C4-2B (cell line): Measurements from ENCODE around the gene PHACTR4.

ENCODE experiments used
- CTCF ChIP-seq: fragments of 450-650 bp; conservative IDR thresholded peaks from 2 replicates; pipeline ENCODE4 v1.5.1; 2017; ENCODE audit warnings: mild to moderate bottlenecking
- ZFX ChIP-seq: fragments of 450-650 bp; IDR thresholded peaks from 2 replicates; pipeline ENCODE4 v1.6.1; 2017

GRCh38 chr1:28378906-28379305 is 9.4 kb downstream of the PHACTR4 start:
- no peak for TF ChIP-seq CTCF
- no peak for TF ChIP-seq ZFX
